ENCODE results near the gene ERC2.

The ERC2 gene

GRCh38 chr3:55965776-55966175 is 502.5 kb downstream of the ERC2 start:
- FAIRE-seq, result no peak
- DNase-seq (ENCODE audit: extremely low spot score, insufficient read length, low read depth), result no peak

- DNase-seq (ENCODE audit: extremely low spot score, insufficient read length, low read depth) (no peak), FAIRE-seq (no peak)
Observed at GRCh38 chr3:55964491-55964985, 503.7 kb downstream of the ERC2 start.

GRCh38 chr3:55963601-55964000 is 504.7 kb downstream of the ERC2 start:
- no peak for DNase-seq (ENCODE audit: extremely low spot score, insufficient read length, low read depth)
- no peak for FAIRE-seq

- DNase-seq (ENCODE audit: extremely low spot score, insufficient read length, low read depth), result no peak
- FAIRE-seq, result no peak
Observed at GRCh38 chr3:55959471-55960080, 508.7 kb downstream of the ERC2 start.

- no peak for FAIRE-seq
Observed at GRCh38 chr3:55958605-55959004, 509.7 kb downstream of the ERC2 start.

GRCh38 chr3:55955891-55956477 is 512.3 kb downstream of the ERC2 start:
- no peak for DNase-seq (ENCODE audit: extremely low spot score, insufficient read length, low read depth)
- FAIRE-seq, result no peak

More at GRCh38 chr3:55958605-55959004, 509.7 kb downstream of the ERC2 start:
- no peak for DNase-seq (ENCODE audit: extremely low spot score, insufficient read length, low read depth)

- DNase-seq (ENCODE audit: extremely low spot score, insufficient read length, low read depth), result no peak
Observed at GRCh38 chr3:55951388-55951787, 516.9 kb downstream of the ERC2 start.

GRCh38 chr3:55947406-55947805 is 520.9 kb downstream of the ERC2 start:
- FAIRE-seq (no peak), DNase-seq (ENCODE audit: extremely low spot score, insufficient read length, low read depth) (no peak)

More at GRCh38 chr3:55951388-55951787, 516.9 kb downstream of the ERC2 start:
- FAIRE-seq, result no peak

- DNase-seq (ENCODE audit: extremely low spot score, insufficient read length, low read depth) (no peak), FAIRE-seq (no peak)
Observed at GRCh38 chr3:55946574-55947160, 521.6 kb downstream of the ERC2 start.

- no peak for DNase-seq (ENCODE audit: extremely low spot score, insufficient read length, low read depth)
- FAIRE-seq, result no peak
Observed at GRCh38 chr3:55942868-55943267, 525.4 kb downstream of the ERC2 start.

- DNase-seq (ENCODE audit: extremely low spot score, insufficient read length, low read depth), result no peak
- no peak for FAIRE-seq
Observed at GRCh38 chr3:55939287-55939686, 529.0 kb downstream of the ERC2 start.

- no peak for DNase-seq (ENCODE audit: extremely low spot score, insufficient read length, low read depth)
- no peak for FAIRE-seq
Observed at GRCh38 chr3:55937301-55937700, 531.0 kb downstream of the ERC2 start.

GRCh38 chr3:55936549-55937052 is 531.7 kb downstream of the ERC2 start:
- DNase-seq (ENCODE audit: extremely low spot score, insufficient read length, low read depth), result no peak
- FAIRE-seq, result no peak

- no peak for DNase-seq (ENCODE audit: extremely low spot score, insufficient read length, low read depth)
Observed at GRCh38 chr3:55935241-55935640, 533.0 kb downstream of the ERC2 start.

GRCh38 chr3:55934771-55935170 is 533.5 kb downstream of the ERC2 start:
- FAIRE-seq, result no peak
- no peak for DNase-seq (ENCODE audit: extremely low spot score, insufficient read length, low read depth)

More at GRCh38 chr3:55935241-55935640, 533.0 kb downstream of the ERC2 start:
- FAIRE-seq, result no peak

GRCh38 chr3:55929154-55929869 is 539.0 kb downstream of the ERC2 start:
- FAIRE-seq (no peak), DNase-seq (ENCODE audit: extremely low spot score, insufficient read length, low read depth) (no peak)

GRCh38 chr3:55923626-55924025 is 544.6 kb downstream of the ERC2 start:
- DNase-seq (ENCODE audit: extremely low spot score, insufficient read length, low read depth) (no peak), FAIRE-seq (no peak)

- FAIRE-seq (no peak), DNase-seq (ENCODE audit: extremely low spot score, insufficient read length, low read depth) (no peak)
Observed at GRCh38 chr3:55923207-55923606, 545.1 kb downstream of the ERC2 start.

GRCh38 chr3:55912880-55913279 is 555.4 kb downstream of the ERC2 start:
- no peak for DNase-seq (ENCODE audit: extremely low spot score, insufficient read length, low read depth)
- no peak for FAIRE-seq

GRCh38 chr3:55911266-55911665 is 557.0 kb downstream of the ERC2 start:
- no peak for DNase-seq (ENCODE audit: extremely low spot score, insufficient read length, low read depth)
- no peak for FAIRE-seq

GRCh38 chr3:55910543-55910942 is 557.7 kb downstream of the ERC2 start:
- FAIRE-seq, result no peak

More at GRCh38 chr3:55910543-55910942, 557.7 kb downstream of the ERC2 start:
- no peak for DNase-seq (ENCODE audit: extremely low spot score, insufficient read length, low read depth)
